ENCODE results near the gene RAB11FIP4.

DNA sequence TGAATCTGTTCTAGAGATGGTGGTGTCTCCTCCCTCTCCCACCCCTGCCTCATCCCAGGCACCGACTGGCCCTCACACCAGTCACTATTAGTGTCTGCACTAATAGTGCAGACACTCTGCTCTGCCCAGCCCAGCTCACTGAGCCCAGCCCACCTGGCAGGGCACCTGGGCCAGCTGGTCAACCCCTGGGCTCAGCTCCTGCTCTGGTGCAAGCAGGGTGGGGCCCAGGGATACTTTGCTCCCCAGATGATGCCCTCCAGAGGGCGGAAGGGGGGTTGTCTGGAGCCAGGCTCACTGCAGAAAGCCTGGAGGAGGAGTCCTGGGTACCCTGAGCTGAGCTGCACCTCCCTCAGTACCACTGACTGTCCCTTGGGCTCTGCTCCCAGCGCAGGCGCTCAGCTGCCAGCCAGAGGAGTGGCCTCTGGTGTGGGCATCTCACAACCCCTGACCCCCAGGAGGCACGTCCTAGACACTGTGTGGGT lies 14.5 kb downstream of the RAB11FIP4 start:
- TF ChIP-seq POLR2AphosphoS5 (IDR thresholded peaks at IDR 0.05; ENCODE audit: low read depth, low read length) (no peak), REST (IDR thresholded peaks at IDR 0.05; ENCODE audit: insufficient read depth in 1 of 2, low read depth in 2 of 2, low read length in 2 of 2) (no peak), SIN3A (IDR thresholded peaks at IDR 0.05; ENCODE audit: borderline replicate concordance, insufficient read depth, low read length) (no peak), TAF1 (IDR thresholded peaks at IDR 0.05; ENCODE audit: borderline replicate concordance, insufficient read depth, low read length) (no peak), FOXP2 (optimal IDR thresholded peaks at IDR 0.05; ENCODE audit: borderline replicate concordance, extremely low read depth, extremely low read length, insufficient read depth) (no peak)

Measured in PFSK-1 (cell line).